Upper lobe of right lung (tissue), 1 donor: ENCODE data around the gene JAG1. TPM values are rescaled to one million over a fixed set of nuclear protein-coding genes. Genes with fewer than 3 reads are reported as not detected.
A peak's percentile ranks its signal among the peaks of the same experiment; 100 is the strongest.

Source experiments
- ATAC-seq: fragments of 200-7000 bp; cut with Tn5 transposase; one replicate; pipeline ENCODE4 v1.9.1; 2020; ENCODE audit warnings: mild to moderate bottlenecking, moderate library complexity
- DNase-seq: peaks from one replicate; pipeline ENCODE4 v3.0.0-alpha.2; 2020
- H3K27ac ChIP-seq: fragments of 200-600 bp; one replicate; pipeline ENCODE4 v1.8.0; 2022
- H3K27me3 ChIP-seq: fragments of 200-600 bp; one replicate; pipeline ENCODE4 v1.8.0; 2022; ENCODE audit warnings: mild to moderate bottlenecking
- H3K36me3 ChIP-seq: fragments of 200-600 bp; one replicate; pipeline ENCODE4 v1.8.0; 2022
- H3K4me1 ChIP-seq: fragments of 200-600 bp; one replicate; pipeline ENCODE4 v1.8.0; 2022
- H3K4me3 ChIP-seq: fragments of 200-600 bp; one replicate; pipeline ENCODE4 v1.8.0; 2022; ENCODE audit warnings: mild to moderate bottlenecking
- H3K9me3 ChIP-seq: fragments of 200-600 bp; one replicate; pipeline ENCODE4 v1.8.0; 2022
- CTCF ChIP-seq: fragments of 200-600 bp; IDR thresholded peaks from one replicate; pipeline ENCODE4 v1.8.0; 2022; ENCODE audit warnings: antibody characterized with exemption
- intact Hi-C: fragments of 100-400 bp; cut with DNase I; formaldehyde crosslinking; loops from one replicate; pipeline ENCODE4 v1.11.0; 2022
- total RNA-seq: library from RNA; stranded (reverse); fragmentation: NEBNext Ultra II Directional; extraction: Animal tissue kit (Norgen Biotek cat#: 25700); gene quantifications from one replicate; pipeline ENCODE4 v1.2.1, GENCODE V29; 2021
- donor health status: DM: no; HTN: yes; CAD: no; lungs with severe emphysema.

The JAG1 gene
- total RNA-seq, 1 donor from 2014 or later = 51.6 TPM

- Histone ChIP-seq H3K27me3 (no peaks in the 10 kb centered on the region), H3K9me3 (no peaks in the 10 kb centered on the region), H3K4me3 (no peak overlapping the region), H3K4me1 (no peaks in the 10 kb centered on the region), H3K27ac (no peak overlapping the region), H3K36me3 (no peaks in the 10 kb centered on the region)
- no peak for TF ChIP-seq CTCF
- intact Hi-C loops = no loop called here
- ATAC-seq = no peak
- no peak for DNase-seq
These were observed 46.9 kb downstream of the JAG1 start for GRCh38 chr20:10626896-10627295.

GRCh38 chr20:10625641-10626040 lies 48.2 kb downstream of the JAG1 start:
- TF ChIP-seq CTCF = no peak
- H3K9me3 ChIP-seq = no peaks in the 10 kb centered on the region
- no peak for ATAC-seq
- H3K4me3 ChIP-seq = no peak overlapping the region
- no peaks in the 10 kb centered on the region for H3K36me3 ChIP-seq
- no peak for DNase-seq
- intact Hi-C loops = no loop called here
- H3K27ac ChIP-seq = no peak overlapping the region
- H3K27me3 ChIP-seq = no peaks in the 10 kb centered on the region
- no peaks in the 10 kb centered on the region for H3K4me1 ChIP-seq

GRCh38 chr20:10622657-10623418 lies 51.0 kb downstream of the JAG1 start:
- Histone ChIP-seq H3K27me3 (no peaks in the 10 kb centered on the region), H3K36me3 (no peaks in the 10 kb centered on the region), H3K27ac (peak overlapping the region; percentile 20), H3K4me1 (no peaks in the 10 kb centered on the region), H3K4me3 (peak overlapping the region; percentile 12), H3K9me3 (no peaks in the 10 kb centered on the region)
- no peak for TF ChIP-seq CTCF
- intact Hi-C loops = no loop called here
- ATAC-seq = no peak
- DNase-seq = no peak

- H3K27me3 ChIP-seq = no peaks in the 10 kb centered on the region
- intact Hi-C loops = no loop called here
- H3K4me3 ChIP-seq = no peak overlapping the region
- H3K9me3 ChIP-seq = no peaks in the 10 kb centered on the region
- no peak overlapping the region for H3K27ac ChIP-seq
- no peak for ATAC-seq
- TF ChIP-seq CTCF = no peak
- H3K4me1 ChIP-seq = no peaks in the 10 kb centered on the region
- H3K36me3 ChIP-seq = no peaks in the 10 kb centered on the region
- DNase-seq = no peak
These were observed 52.6 kb downstream of the JAG1 start for GRCh38 chr20:10621149-10621548.

- ATAC-seq (no peak), DNase-seq (no peak)
- H3K9me3 ChIP-seq = no peaks in the 10 kb centered on the region
- H3K4me3 ChIP-seq = no peak overlapping the region
- H3K36me3 ChIP-seq = no peaks in the 10 kb centered on the region
- intact Hi-C loops = no loop called here
- H3K4me1 ChIP-seq = no peaks in the 10 kb centered on the region
- no peak overlapping the region for H3K27ac ChIP-seq
- no peaks in the 10 kb centered on the region for H3K27me3 ChIP-seq
- no peak for TF ChIP-seq CTCF
These were observed 54.4 kb downstream of the JAG1 start for GRCh38 chr20:10619427-10619826.
